ENCODE measurements around the gene REM1.
"Not testable (repeated sequence)": the region's sequence is repeated elsewhere in the genome, so short reads cannot be mapped to it uniquely, and the experiment has no call there.

REM1 gene

GRCh38 chr20:31485450-31486339 is 10.6 kb downstream of the REM1 start:
- DNase-seq: no peak

DNA sequence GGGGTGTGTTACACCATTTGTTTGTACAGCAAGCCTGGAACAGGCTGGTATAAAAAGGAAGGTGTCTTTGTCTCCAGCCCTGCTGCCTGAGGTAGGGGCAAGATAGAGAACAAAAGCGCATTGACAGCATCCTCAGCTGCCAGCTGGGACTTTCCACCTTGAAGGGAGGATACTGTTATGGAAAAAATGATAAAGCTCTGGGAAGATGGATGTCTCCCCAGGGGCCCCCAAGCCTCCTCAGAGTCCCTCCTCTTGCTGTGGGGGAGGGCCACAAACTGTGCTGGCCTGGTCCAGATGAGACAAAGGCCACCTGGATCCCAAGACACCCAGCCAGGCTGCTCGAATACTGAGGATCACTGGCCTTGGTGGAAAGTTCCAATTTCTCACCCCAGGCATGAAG is 13.0 kb downstream of the REM1 start:
- DNase-seq: no peak

- DNase-seq: no peak
These were observed 14.1 kb downstream of the REM1 start for GRCh38 chr20:31489152-31489551.

DNA sequence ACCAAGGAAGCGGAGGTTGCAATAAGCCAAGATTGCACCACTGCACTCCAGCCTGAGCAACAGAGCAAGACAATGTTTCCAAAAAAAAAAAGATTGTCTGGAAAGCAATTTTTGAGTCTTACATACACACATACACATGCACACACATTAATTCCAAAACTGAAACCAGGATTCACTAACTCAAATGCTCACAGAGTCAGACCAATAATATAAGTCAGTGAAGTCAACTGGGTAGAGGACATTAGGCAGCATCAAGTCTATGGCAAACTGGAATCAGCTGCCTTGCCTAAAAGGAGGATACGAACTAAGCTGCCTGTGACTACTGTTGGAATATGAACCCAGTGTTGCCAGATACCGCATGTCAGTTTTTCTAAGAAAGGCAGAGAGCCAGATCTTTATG is 15.7 kb downstream of the REM1 start:
- DNase-seq: no peak

GRCh38 chr20:31494131-31494530 is 19.0 kb downstream of the REM1 start:
- DNase-seq: peak; percentile 56

DNA sequence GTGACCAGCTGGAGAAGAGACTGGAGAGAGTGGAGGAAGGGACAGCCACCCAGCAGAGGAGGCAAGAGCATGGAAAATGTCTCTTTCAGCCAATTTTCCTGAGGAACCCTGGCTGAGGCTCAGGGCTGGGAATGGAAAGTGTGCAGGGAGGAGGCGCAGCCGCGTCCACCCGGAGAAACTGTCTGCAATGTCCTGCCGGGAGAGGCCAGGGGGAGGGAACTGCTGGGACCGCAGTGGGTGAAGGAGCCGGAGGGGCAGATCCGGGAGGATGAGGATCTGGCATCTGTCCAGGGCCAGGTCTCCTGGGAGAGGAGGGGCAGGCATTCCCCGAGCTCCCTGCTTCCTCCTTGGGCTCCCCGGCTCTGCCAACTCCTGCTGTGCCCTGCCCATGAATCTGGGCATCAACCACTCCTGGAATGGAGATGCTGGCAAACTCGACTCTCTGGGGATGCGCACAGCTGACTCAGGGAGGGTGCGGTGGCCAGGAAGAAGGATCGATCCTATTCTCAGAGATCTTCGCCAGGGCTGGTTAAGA is 21.7 kb downstream of the REM1 start:
- no peak for DNase-seq

GRCh38 chr20:31497838-31498540 is 22.9 kb downstream of the REM1 start:
- DNase-seq: peak; percentile 28

DNA sequence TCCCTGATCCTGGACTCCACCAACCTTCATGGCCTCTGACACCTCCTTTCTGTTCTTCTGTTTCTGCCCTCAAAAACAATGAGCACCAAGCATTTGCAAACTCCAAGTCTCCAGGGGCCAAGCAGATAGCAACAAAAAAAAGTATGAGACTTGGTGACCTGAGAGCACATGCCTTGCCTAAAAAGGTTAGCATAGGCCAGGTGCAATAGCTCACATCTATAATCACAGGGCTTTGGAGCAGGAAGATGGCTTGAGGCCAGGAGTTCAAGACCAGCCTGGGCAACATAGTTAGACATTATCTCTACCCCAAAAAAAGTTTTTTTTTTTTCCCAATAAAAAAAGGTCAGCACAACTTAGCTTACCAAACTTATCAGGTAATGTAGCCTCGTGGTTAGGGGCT is 25.4 kb downstream of the REM1 start:
- no peak for DNase-seq

DNA sequence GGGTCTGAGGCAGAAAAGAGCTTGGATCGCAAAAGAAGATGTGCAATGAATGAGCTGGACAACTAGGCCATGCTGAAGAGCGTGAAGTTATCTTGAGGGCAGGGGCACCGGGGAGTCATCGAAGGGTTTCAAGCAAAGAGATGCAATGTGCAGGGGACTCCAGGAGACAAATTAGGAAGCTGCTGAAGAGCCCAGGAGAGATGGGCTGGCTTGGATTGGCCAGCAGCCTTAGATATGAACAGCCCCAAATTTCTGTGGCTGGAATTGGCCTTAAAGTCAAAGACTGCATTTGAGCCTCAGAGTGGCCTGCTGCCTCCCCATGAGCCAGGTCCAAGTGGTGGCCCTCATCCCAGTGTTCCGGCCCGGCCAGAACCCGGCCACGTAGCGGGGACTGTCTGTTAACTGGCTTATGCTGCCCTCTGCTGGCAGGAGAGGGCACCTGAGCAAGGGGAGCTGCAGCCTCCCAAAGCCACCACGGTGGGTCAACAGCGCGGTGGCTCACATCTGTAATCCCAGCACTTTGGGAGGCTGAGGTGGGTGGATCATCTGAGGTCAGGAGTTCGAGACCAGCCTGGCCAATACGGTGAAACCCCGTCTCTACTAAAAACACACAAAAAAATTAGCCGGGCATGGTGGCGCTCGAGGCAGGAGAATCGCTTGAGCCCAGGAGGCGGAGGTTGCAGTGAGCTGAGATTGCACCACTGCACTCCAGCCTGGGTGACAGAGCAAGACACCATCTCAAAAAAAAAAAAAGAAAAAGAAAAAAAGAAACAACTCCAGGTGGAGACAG is 28.0 kb downstream of the REM1 start:
- DNase-seq: peak; percentile 87

DNA sequence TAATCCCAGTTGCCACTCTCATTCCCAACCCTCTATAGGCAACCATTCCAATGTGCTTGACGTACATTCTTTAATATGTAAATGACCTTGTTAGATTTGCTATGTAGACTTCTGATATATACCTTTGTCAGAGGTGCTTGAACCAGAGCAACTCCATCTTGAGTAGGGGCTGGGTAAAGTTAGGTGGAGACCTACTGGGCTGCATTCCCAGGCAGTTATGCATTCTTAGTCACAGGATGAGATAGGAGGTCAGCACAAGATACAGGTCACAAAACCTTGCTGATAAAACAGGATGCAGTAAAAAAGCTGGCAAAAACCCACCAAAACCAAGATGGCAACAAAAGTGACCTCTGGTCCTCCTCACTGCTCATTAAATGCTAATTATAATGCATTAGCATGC is 30.8 kb downstream of the REM1 start:
- DNase-seq: no peak

- peak; percentile 63 for DNase-seq
These were observed 33.6 kb downstream of the REM1 start for GRCh38 chr20:31508517-31509244.

DNA sequence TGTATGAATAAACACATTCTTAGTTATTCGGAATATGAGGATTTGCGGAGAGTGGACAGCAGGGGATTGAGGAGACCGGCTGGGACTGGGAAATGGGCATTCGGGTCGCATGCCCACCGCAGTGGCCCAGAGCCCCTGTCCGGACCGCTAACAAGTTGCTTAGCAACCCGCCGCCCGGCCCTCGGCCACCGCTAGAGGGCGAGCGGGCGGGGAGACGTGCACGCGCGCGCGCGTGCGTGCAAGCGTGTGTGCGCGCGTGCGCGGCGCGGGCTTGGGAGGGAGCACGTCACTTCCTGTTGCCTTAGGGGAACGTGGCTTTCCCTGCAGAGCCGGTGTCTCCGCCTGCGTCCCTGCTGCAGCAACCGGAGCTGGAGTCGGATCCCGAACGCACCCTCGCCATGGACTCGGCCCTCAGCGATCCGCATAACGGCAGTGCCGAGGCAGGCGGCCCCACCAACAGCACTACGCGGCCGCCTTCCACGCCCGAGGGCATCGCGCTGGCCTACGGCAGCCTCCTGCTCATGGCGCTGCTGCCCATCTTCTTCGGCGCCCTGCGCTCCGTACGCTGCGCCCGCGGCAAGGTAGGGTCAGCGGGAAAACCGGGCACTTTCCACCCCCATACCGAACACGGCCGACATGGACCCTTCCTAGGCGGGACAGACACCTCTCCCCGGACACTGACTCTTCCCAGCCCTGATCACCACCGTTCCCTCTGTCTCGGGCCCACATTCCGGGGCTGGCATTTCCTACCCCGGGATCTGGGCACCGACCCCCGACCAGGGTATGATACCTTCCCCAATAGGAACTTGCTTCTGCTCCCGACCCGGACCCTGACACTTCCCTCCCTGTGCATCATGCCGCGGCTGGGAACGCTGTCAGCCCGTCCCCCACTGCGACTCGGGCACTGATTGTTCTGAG is 39.3 kb downstream of the REM1 start, which contains the start of gene HM13:
TSS of gene HM13 (plus strand) at position 289 of the 918 bp plus-strand sequence. CDS start at position 399, 110 bp downstream.
- DNase-seq: peak; percentile 99

DNA sequence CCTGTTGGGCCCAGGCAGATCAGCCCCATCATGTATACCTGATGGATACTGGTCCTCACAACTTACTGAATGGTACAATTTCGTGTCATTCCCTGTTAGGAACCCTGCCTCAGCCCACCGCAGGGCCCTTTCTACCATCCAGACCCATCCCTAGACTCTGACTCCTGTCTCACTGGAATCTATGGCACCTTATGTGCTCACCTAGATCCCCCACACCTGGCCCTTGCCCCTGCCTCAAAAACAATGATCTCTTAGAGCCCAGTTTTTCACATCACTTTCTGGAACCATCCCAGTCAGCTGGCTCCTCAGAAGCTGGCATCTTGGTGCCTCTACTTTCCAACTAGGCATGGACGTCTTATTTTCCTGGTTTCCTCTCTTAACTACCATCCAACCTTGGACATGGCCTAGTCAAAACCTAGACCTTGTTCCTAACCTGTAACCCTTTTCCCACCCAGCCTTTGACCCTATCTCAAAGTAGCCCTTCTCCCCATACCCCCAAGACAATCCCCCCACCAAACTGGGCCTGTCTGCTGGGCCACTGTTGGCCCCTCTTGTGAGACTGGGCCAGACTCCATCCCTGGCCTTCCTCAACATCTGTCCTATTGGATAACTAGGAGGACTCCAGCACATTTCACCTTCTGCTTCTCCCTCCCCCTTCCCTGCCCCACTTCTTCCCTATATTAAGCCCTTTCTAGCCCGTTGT is 40.1 kb downstream of the REM1 start:
- DNase-seq: no peak

DNA sequence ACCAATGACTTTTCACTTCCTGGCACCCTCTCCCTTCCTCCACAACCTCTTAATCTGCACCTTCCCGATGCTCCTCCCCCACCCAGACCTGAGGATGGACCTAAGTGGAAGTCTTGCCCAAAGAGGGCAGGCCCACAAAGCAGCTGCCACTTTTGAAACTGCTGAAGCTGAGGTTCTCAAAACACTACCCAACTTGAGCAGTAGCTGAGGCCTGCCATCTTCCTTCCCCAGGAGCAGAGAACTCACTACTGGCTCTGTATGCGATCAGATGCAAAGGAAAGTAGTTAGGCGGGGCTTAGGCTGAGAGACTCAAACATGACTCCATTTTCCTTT is 40.7 kb downstream of the REM1 start:
- no peak for DNase-seq

DNA sequence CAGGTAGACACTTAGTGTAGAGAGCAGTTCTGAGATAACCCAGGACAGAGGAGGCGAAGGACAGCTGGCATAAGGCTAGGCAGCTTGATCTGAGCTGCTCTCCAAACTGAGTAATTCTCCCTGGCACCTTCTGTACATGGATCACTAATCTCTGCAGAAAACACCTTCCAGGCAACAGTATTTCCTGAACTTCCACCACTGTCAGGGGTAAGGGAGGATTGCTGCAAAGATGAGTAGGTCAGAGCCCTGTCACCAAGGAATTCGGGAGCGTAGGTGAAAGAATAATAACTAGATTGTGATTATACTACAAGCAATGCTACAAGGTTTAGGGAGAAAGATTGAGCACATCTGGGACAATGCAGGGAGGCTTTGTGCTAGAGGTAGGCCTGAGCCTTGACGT is 41.1 kb downstream of the REM1 start:
- no peak for DNase-seq

DNA sequence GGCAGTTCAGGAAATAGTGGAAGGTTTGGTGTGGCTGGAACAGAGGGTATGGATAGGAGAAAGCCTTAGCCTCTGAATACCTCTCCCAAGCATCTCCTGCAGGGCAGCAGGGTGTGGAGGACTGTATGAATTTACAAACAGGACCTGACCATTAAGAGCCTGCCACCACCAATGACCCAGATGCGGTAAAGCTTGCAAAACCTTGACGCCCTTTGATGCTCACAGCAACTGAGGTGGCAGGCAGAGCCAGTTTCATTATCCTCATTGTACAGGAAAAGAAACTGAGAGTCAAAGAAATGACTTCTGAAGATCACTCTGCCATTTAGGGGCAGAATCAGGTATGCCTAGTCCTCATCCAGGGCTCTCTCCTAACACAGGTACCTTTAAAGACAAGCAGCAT is 41.6 kb downstream of the REM1 start:
- no peak for DNase-seq

GRCh38 chr20:31517373-31517772 is 42.3 kb downstream of the REM1 start:
- peak; percentile 50 for DNase-seq

DNA sequence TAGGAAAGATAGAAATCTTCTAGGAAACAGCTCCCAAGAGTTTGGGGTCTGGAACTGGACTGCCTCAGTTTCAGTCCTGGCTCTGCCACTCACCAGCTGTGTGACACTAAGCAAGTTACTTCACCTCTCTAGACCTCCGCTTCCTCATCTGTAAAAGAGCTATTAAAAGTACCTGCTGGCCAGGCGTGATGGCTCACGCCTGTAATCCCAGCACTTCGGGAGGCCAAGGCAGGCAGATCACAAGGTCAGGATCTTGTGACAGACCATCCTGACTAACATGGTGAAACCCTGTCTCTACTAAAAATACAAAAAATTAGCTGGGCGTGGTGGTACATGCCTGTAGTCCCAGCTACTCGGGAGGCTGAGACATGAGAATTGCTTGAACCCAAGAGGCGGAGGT is 46.2 kb downstream of the REM1 start:
- not testable (repeated sequence) for DNase-seq

DNA sequence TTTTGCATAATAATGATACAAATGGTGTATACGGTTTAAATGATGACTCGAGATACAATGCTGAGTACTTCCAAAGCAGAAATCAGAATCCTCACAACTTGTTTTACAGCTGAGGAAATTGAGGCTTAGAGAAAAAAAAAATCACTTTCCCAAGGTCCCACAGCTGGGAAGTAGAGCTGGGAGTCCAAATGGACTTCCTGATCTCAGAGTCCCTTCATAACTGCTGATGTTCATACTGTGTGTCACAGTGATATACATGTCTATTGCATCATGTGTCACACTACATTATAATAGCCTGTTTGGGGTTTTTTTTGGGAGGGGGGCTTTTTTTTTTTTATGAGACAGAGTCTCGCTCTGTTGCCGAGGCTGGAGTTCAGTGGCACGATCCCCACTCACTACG is 47.6 kb downstream of the REM1 start:
- no peak for DNase-seq

GRCh38 chr20:31523361-31524283 is 48.5 kb downstream of the REM1 start:
- DNase-seq: no peak

All from DMS53 (cell line).